HK-2 (cell line): ENCODE results near the gene LTBP3.

Experiments
- DNase-seq: peaks from one replicate; pipeline ENCODE4 v3.0.0-alpha.2; 2018; ENCODE audit not compliant: unreplicated experiment

Gene LTBP3

GRCh38 chr11:65558002-65558929 lies at the start of gene LTBP3:
Gene LTBP3, minus strand, starts transcription at chr11:65558359. Its CDS starts 400 bp downstream, at chr11:65557959.
- DNase-seq: peak; percentile 75

GRCh38 chr11:65606876-65607613 lies 48.9 kb upstream of the LTBP3 start:
- DNase-seq: no peak

- DNase-seq: no peak
These were observed 46.1 kb upstream of the LTBP3 start for GRCh38 chr11:65604258-65604657.

GRCh38 chr11:65599955-65600246 lies 41.7 kb upstream of the LTBP3 start:
- no peak for DNase-seq

GRCh38 chr11:65599216-65599954 lies 41.2 kb upstream of the LTBP3 start:
- DNase-seq: no peak

GRCh38 chr11:65598258-65598699 lies 40.1 kb upstream of the LTBP3 start:
- no peak for DNase-seq

GRCh38 chr11:65596520-65596919 lies 38.4 kb upstream of the LTBP3 start:
- no peak for DNase-seq

- DNase-seq: no peak
These were observed 37.6 kb upstream of the LTBP3 start, which contains the start of gene KCNK7 for GRCh38 chr11:65595543-65596281. Gene KCNK7, minus strand, starts transcription at chr11:65595800. Its CDS starts 28 bp downstream, at chr11:65595772.

GRCh38 chr11:65595131-65595530 lies 37.0 kb upstream of the LTBP3 start:
- DNase-seq: no peak

- no peak for DNase-seq
These were observed 35.6 kb upstream of the LTBP3 start for GRCh38 chr11:65593518-65594414.

GRCh38 chr11:65592858-65593517 lies 34.8 kb upstream of the LTBP3 start:
- DNase-seq: no peak

- DNase-seq: no peak
These were observed 34.0 kb upstream of the LTBP3 start for GRCh38 chr11:65591939-65592857.

GRCh38 chr11:65590240-65590738 lies 32.1 kb upstream of the LTBP3 start:
- no peak for DNase-seq

- DNase-seq: no peak
These were observed 31.5 kb upstream of the LTBP3 start for GRCh38 chr11:65589444-65590239.

GRCh38 chr11:65588199-65589054 lies 30.3 kb upstream of the LTBP3 start:
- DNase-seq: no peak

- DNase-seq: no peak
These were observed 28.5 kb upstream of the LTBP3 start for GRCh38 chr11:65586676-65587075.

GRCh38 chr11:65586247-65586630 lies 28.1 kb upstream of the LTBP3 start:
- no peak for DNase-seq
